ENCODE measurements around the gene RPL13.

DNA sequence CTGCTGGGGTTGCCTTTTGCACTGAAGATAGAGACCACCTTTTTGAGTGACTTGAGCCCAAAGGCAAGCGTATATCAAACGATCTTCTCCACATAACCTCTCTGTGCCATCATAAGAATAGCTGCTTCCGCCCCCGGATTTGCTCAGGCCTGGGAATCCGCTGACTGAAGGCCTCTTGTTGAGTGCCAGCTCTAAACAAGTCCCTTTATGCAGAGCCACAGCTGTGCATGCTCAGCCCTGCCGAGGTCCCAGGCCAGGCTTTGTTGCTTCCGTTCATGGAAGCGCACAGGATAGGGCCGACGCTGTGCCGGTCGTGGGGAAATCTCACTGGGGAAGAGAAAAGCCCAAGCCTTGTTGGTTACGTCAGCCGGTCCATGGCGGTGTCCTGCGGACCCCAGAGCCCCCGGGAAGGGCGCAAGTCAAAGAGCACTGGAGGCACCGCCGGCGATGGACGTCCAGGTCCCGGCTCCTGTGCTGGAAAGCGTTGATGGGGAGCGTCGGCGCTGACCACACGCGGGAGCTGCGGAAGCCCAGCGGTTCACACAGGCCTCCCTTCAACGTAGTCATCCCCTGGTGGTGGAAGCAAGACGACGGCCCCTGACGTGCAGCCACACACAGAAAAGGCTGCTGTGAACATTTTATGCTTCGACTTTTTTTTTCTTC is 23.5 kb upstream of the RPL13 start:
- TF ChIP-seq POLR2AphosphoS5 (IDR thresholded peaks at IDR 0.05; ENCODE audit: borderline replicate concordance, low read depth, low read length) (no peak), EZH2 (IDR thresholded peaks at IDR 0.05) (no peak), FOXP2 (optimal IDR thresholded peaks at IDR 0.05; ENCODE audit: control extremely low read depth, extremely low read length, insufficient read depth) (no peak)

Measured in SK-N-MC (cell line).